Measurements from ENCODE around the gene SLC6A1. TPM values are rescaled to one million over a fixed set of nuclear protein-coding genes. Genes with fewer than 3 reads are reported as not detected.

SLC6A1 gene
- total RNA-seq, 3 donors from 2014 or later, result 0.14 to 0.35 (median 0.20) TPM

GRCh38 chr3:11085093-11085840 is 92.7 kb downstream of the SLC6A1 start:
- Histone ChIP-seq H3K36me3 (ENCODE audit: low read depth) (no peaks in the 10 kb centered on the region), H3K4me3 (no peak overlapping the region), H3K9me3 (no peaks in the 10 kb centered on the region), H3K4me1 (ENCODE audit: low read depth) (no peaks in the 10 kb centered on the region)
- DNase-seq (no peak), ATAC-seq (no peak)
- intact Hi-C loops (cut with DNase I, micrococcal nuclease), result no loop called here
- no peak for TF ChIP-seq CTCF (IDR thresholded peaks at IDR 0.05)

GRCh38 chr3:11086856-11087255 is 94.3 kb downstream of the SLC6A1 start:
- ATAC-seq (no peak), DNase-seq (no peak)
- H3K9me3 ChIP-seq, result no peaks in the 10 kb centered on the region
- no peak for TF ChIP-seq CTCF (IDR thresholded peaks at IDR 0.05)
- no peaks in the 10 kb centered on the region for H3K4me1 ChIP-seq (ENCODE audit: low read depth)
- intact Hi-C loops (cut with DNase I, micrococcal nuclease), result no loop called here
- H3K4me3 ChIP-seq, result no peak overlapping the region
- no peaks in the 10 kb centered on the region for H3K36me3 ChIP-seq (ENCODE audit: low read depth)

GRCh38 chr3:11088066-11088465 is 95.5 kb downstream of the SLC6A1 start:
- Histone ChIP-seq H3K36me3 (ENCODE audit: low read depth) (no peaks in the 10 kb centered on the region), H3K4me1 (ENCODE audit: low read depth) (no peaks in the 10 kb centered on the region), H3K4me3 (no peak overlapping the region), H3K9me3 (no peaks in the 10 kb centered on the region)
- DNase-seq (no peak), ATAC-seq (no peak)
- intact Hi-C loops (cut with DNase I, micrococcal nuclease), result no loop called here
- no peak for TF ChIP-seq CTCF (IDR thresholded peaks at IDR 0.05)

GRCh38 chr3:11088831-11089230 is 96.3 kb downstream of the SLC6A1 start:
- no peaks in the 10 kb centered on the region for H3K36me3 ChIP-seq (ENCODE audit: low read depth)
- DNase-seq (no peak), ATAC-seq (no peak)
- no peaks in the 10 kb centered on the region for H3K4me1 ChIP-seq (ENCODE audit: low read depth)
- H3K4me3 ChIP-seq, result no peak overlapping the region
- no peak for TF ChIP-seq CTCF (IDR thresholded peaks at IDR 0.05)
- intact Hi-C loops (cut with DNase I, micrococcal nuclease), result no loop called here
- H3K9me3 ChIP-seq, result no peaks in the 10 kb centered on the region

Other genes starting within 250 kb of the SLC6A1 start
- under 1 TPM in 1 of 3 donors, not detected in 2; 0.13 TPM for gene SLC6A11, start 176.5 kb upstream of the SLC6A1 start, total RNA-seq
- gene HRH1, start 161.7 kb downstream of the SLC6A1 start, total RNA-seq, result 10 to 100 TPM in 2 of 3 donors, 1 to 10 TPM in 1; 8.3 to 16.7 (median 10.3) TPM

Data from mucosa of descending colon (tissue), 3 donors.